Amygdala (tissue), 56 donors: Measurements from ENCODE around the gene TNRC6A.
A peak's percentile ranks its signal among the peaks of the same experiment; 100 is the strongest.
"Not testable (repeated sequence)": the region's sequence is repeated elsewhere in the genome, so short reads cannot be mapped to it uniquely, and the experiment has no call there.

ENCODE experiments used
- DNase-seq, 56 donors: peaks; one replicate each; lab custom pipeline; 2025; lab: John Stamatoyannopoulos, UW

TNRC6A gene

DNA sequence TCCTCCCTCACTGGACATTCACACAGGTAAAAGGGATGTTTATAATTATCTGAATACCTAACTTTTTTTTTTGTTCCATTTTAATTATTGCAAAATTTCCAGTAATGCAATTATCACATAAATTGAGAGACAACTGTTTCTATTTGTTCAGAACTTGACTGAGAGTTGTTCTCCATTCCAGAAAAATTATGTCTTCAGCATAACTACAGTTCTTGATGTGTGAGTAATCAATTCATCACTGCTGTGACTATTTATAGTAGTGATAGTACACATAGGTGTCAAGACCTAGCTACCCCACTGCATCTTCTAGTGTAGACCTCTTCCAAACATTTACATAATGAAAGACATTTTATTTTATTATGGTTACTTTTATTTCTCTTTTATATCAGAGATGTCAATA, 5.8 kb upstream of the TNRC6A start:
- DNase-seq = no peak

- DNase-seq = no peak
Observed at GRCh38 chr16:24728011-24728410, 1.4 kb upstream of the TNRC6A start.

DNA sequence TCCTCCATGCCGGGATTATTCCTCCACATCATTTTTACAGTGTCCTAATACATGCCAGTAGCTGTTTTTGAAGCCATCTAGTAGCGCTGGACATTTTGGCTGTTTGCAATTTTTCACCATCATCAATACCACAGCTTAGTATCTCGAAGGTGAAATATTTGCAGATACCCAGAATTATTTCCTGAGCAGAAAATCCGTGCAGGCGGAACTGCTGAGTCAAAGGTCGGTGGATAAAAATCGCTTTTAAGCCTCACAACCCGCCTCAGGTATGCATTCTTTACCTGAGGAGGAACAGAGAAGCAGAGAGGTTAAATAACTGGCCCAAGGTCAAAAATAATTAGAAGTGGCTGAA, 584 bp upstream of the TNRC6A start:
- peak in 4 of 56 donors; percentile 29 to 53 (median 44) for DNase-seq

DNA sequence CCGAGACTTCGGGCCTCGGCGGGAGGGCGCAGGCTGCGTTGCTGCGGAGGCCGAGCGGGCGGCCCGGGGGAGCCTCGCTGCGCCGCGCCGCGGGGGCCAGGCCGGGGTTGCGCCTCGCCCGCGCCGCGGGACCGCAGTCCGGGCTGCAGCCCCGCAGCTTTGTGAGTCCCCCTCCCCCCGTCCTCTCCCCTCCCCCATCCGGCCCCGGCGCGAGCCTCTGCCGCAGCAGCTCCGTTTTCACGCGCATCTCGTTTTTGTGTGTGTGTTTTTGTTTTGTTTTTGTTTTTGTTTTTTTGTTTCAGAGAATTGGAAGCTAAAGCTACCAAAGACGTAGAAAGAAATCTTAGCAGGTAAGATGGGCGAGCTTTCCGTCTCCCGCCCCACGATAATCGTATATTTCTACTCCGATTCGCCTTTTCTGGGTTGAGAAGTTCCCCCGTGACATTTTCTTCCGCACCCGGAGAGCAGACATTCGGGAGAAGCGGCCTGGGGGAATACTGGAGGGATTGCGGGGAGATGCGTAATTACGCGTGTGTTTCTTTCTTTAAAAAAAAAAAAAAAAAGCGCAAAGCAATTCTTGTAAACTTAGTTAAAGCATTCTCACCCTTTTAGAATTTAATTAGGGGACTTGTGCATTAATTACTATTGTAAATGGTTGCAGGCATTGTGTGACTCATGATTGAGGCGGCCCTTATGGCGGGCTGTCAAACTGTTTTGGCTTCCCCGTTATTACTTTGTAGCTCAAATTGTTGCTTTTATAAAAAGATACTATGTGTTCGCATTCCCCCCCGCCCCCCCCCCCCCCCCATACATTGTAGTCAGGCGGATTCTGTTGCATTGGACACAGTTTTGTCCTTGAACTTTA, 732 bp downstream of the TNRC6A start:
- peak in 27 of 56 donors; percentile 1 to 63 (median 34) for DNase-seq

- no peak for DNase-seq
Observed at GRCh38 chr16:24730914-24731313, 1.5 kb downstream of the TNRC6A start.

DNA sequence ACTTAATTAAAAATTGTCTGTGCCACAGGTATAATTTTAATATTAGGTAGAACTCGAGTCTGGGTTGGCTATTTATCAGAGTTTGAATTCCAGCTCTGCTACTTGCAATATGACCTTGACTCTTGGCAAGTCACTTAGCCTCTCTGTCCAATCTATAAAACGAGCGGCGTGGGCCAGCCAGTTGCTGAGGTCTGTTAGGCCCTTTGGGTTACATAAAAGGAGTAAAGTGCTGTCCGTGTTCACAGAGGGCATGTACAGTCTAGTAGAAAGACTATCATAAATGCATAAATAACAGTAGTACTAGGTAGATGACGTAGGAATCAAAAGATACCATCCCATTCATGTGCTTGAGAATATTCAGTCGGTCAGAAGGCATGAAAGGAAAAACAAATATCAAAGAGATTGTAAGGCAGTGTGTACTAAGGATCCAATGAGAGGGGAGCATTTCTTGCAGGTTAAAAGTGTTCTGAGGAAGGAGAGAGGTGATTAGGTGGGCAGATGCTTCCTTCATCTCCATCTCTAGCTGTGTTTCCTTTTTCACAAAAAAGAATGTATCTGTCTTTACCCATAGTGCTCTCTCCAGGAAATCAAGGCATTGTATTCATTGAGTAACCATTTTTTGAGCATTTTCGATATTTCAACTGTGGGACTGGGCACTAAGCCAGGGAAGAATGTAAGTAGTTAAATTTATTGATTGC, 2.4 kb downstream of the TNRC6A start:
- no peak for DNase-seq

- no peak for DNase-seq
Observed at GRCh38 chr16:24734382-24734781, 4.9 kb downstream of the TNRC6A start.

- DNase-seq = peak in 1 of 56 donors; percentile 35
Observed at GRCh38 chr16:24736758-24737157, 7.3 kb downstream of the TNRC6A start.

DNA sequence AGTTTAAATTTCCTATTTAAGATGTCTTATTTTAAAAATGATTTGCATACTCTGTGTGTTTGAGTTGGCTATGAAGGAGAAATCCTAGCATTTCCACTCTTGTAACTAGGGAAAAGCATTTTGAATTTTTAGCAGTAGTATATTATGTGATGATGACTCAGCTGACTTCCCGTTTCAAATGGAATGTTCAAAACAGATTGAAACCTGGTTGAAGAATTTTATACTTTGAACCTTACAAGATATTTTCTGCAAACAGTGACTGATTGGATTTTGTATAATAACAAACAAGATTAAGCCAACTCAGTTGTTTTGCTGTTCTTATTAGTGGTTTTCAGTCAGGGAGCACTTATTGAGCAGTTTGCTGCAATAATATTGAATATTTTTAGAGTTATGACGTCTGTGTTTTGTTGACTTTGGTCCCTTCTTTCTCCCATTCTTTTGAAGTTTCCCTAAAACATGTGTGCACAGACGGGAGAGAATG, 8.0 kb downstream of the TNRC6A start:
- DNase-seq = no peak

- DNase-seq = no peak
Observed at GRCh38 chr16:24737916-24738594, 8.6 kb downstream of the TNRC6A start.

DNA sequence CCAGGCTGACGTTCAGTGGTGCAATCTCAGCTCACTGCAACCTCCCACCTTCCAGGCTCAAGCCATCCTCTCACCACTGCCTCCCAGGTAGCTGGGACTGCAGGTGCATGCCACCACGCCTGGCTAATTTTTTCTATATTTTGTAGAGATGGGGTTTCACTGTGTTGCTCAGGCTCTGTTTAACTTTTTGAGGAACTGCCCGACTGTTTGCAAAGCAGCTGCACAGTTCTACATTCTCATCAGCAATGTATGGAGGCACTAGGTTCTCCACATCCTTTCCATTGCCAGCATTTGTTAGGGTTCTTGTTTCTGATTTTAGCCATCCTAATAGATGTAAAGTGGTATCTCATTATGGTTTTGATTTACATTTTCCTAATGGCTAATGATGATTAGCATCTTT, 9.4 kb downstream of the TNRC6A start:
- no peak for DNase-seq

DNA sequence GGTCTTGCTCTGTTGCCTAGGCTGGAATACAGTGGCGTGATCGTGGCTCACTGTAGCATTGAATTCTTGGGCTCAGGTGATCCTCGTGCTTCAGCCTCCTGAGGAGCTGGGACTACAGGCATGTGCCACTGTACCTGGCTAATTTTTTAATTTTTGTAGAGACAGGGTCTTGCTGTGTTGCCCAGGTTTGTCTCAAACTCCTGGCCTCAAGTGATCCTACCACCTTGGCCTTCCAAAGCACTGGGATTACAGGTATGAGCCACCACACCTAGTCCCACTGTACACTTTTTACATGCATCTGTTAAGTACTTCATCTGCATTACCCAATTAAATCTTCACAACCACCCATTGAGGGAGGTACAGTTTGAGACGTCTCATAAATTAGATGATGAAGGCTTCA, 12.4 kb downstream of the TNRC6A start:
- no peak for DNase-seq

- not testable (repeated sequence) for DNase-seq
Observed at GRCh38 chr16:24742610-24743009, 13.2 kb downstream of the TNRC6A start.

GRCh38 chr16:24745391-24745790, 15.9 kb downstream of the TNRC6A start:
- no peak for DNase-seq

DNA sequence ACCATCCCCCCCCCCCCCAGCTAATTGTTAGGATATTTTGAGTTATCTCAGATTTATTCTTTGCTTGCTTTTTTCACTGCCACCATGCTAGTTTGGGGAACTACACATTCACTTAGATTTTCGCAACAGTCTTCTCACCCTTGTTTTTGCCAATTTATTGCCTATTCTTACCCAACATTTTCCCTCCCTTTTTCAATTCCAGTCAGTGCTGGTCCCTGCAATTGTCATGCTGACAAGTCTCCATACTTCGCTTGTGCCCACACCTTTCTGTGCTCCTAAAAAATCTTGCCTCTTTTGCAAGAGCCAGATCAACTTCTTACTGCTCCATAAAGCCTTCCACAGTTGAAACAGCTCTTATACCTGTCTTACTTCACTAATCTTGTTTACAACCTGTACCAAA, 16.3 kb downstream of the TNRC6A start:
- no peak for DNase-seq

GRCh38 chr16:24747441-24747840, 18.0 kb downstream of the TNRC6A start:
- DNase-seq = no peak

DNA sequence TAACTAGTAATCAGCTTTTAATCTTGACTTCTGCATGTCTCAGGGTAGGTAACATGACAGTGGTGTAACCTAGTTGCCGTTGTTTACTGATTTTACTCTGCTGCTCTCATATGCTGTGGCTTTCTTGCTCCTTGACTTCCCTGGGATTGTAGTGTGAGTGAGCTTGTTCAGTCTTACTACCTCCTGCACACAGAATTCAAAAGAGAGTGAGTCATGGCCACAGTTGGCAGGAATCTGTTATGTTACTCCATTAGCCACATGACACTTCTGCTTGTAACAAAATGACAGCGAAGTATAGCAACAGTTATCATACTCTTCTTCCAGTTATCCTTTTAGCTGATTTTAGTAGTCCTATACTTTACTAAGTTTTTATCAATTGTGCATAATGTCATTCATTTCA, 18.8 kb downstream of the TNRC6A start:
- DNase-seq = peak in 23 of 56 donors; percentile 0 to 54 (median 29)

DNA sequence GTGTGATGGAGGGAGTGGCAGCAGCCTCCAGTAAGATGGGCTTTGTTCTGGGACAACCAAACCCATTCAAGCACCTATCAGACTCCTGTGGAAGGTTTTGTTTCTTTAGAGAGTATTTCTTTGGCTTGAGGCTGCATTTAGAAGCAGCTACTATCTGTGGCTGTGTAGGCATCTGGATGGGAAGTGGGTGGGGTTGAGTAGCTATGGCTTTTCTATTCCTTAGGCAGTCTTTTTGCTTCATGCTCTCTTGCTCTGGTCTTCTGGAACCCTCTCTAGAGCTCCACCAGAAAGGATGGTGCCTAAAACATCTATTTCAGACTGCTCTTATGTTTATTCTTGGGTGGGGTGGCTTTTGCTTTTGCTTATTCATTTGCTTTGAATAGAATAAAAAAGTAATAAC, 19.9 kb downstream of the TNRC6A start:
- DNase-seq = no peak

GRCh38 chr16:24749872-24750271, 20.4 kb downstream of the TNRC6A start:
- DNase-seq = not testable (repeated sequence)

DNA sequence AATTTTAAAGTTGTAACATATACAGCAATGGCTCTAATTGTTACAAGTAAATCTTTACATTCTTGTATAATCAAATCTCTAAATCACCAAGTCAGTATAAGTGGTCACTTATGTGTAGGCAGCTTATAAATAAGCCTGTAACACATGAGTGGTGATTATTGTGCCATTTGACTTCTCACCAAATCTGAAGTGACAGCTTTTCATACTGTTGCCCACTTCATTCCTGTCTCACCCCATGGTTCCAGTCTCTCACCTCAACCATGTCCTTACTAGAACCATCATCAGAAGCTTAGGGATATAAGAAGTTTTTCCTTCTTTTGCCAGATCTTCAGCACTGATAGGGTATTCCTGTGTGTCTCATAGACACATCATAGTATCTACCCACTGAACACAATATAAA, 23.5 kb downstream of the TNRC6A start:
- DNase-seq = no peak

- no peak for DNase-seq
Observed at GRCh38 chr16:24753437-24753836, 24.0 kb downstream of the TNRC6A start.
